NCI-H128 (cell line): Measurements from ENCODE around the gene SPOCK1.

Experiments
- DNase-seq: peaks from one replicate; lab custom pipeline; 2025; ENCODE audit not compliant: unreplicated experiment; lab: John Stamatoyannopoulos, UW

The SPOCK1 gene

GRCh38 chr5:137367951-137368350 is 131.2 kb downstream of the SPOCK1 start:
- DNase-seq: no peak

- DNase-seq: no peak
These were observed 132.6 kb downstream of the SPOCK1 start for GRCh38 chr5:137366526-137366925.

GRCh38 chr5:137365126-137365865 is 133.8 kb downstream of the SPOCK1 start:
- no peak for DNase-seq

- DNase-seq: no peak
These were observed 137.8 kb downstream of the SPOCK1 start for GRCh38 chr5:137361280-137361679.

GRCh38 chr5:137360607-137361006 is 138.5 kb downstream of the SPOCK1 start:
- DNase-seq: no peak

- DNase-seq: no peak
These were observed 139.2 kb downstream of the SPOCK1 start for GRCh38 chr5:137359941-137360340.

- no peak for DNase-seq
These were observed 141.7 kb downstream of the SPOCK1 start for GRCh38 chr5:137357436-137357835.

GRCh38 chr5:137356127-137356526 is 143.0 kb downstream of the SPOCK1 start:
- DNase-seq: no peak

GRCh38 chr5:137355708-137356107 is 143.4 kb downstream of the SPOCK1 start:
- DNase-seq: no peak

- DNase-seq: no peak
These were observed 147.0 kb downstream of the SPOCK1 start for GRCh38 chr5:137352095-137352494.

DNA sequence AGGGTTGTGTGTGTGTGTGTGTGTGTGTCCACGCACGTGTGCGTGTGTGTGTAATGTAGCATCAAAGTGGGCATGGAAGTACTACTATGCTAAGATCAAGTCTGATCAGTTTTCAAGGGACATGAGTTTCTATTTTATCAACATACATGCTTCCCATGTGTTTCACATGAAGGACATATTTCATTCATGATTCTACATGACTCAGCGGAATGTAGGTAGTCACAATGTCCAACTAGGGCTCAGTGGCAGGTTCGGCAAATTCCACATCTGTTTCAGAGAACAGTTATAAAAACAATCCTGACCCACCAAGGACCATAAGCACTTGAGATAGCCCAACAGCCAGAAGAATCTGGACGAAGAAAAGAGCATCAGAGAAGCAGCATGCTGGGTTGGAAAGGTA is 148.3 kb downstream of the SPOCK1 start:
- DNase-seq: no peak

GRCh38 chr5:137348759-137349158 is 150.4 kb downstream of the SPOCK1 start:
- no peak for DNase-seq

DNA sequence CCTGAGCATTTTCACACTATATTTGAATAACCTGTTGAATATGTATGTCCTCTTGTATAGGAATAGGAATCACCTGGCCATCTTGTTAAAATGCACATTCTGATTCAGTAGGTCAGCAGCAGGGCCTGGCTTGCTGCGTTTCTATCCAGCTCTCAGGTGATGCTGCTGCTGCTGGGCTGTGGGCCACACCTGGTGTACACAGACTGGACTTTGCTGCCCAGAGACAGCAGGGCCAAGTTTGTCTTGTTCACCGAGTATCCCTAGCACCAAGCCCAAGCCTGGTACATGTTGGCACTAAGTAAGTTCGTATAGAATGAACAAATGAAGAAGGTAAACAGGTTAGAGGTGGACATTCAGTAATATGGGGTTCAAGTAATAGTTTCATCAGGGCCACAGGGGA is 151.3 kb downstream of the SPOCK1 start:
- no peak for DNase-seq

- no peak for DNase-seq
These were observed 152.8 kb downstream of the SPOCK1 start for GRCh38 chr5:137346281-137346680.

DNA sequence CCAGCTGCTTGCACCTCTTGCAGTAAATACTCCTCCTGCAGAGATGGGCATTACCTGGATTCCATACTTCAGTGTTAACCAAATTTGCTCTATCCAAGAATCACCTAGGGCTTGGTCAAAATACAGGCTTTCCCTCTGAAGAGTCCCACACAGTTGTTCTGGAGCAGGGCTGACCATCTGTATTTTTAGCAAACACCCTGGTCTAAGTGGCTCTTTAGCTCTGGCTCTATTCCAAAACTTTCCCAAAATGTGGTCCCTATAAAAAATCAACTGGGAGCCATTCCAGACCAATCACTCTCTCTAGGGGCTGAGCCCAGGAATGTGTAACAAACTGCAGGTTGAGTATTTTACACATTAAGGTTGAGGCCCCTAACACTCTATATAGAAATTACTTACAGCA is 153.7 kb downstream of the SPOCK1 start:
- DNase-seq: no peak

GRCh38 chr5:137344723-137345322 is 154.3 kb downstream of the SPOCK1 start:
- DNase-seq: no peak

- DNase-seq: no peak
These were observed 155.1 kb downstream of the SPOCK1 start for GRCh38 chr5:137344021-137344420.

- DNase-seq: no peak
These were observed 156.4 kb downstream of the SPOCK1 start for GRCh38 chr5:137342764-137343163.

- DNase-seq: no peak
These were observed 157.3 kb downstream of the SPOCK1 start for GRCh38 chr5:137341831-137342230.

DNA sequence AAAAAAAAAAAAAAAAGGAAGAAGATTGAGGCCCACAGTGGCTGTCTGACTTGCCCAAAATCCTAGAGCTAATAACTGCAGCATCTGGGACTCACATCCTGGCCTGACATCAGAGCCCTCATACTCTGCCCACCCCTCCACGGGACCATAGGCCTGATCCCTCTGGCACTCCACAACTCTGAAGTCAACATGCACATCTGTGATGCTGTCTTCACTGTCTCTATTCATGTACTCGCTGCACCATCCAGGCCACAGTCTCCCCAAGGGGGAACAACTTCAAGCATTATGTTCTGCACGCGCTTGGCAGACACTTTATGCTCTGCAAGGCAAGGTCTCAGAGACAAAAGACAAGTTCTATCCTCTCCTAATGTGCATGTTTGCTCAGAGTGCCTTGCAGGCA is 158.2 kb downstream of the SPOCK1 start:
- DNase-seq: no peak

- DNase-seq: no peak
These were observed 162.5 kb downstream of the SPOCK1 start for GRCh38 chr5:137336565-137337120.

DNA sequence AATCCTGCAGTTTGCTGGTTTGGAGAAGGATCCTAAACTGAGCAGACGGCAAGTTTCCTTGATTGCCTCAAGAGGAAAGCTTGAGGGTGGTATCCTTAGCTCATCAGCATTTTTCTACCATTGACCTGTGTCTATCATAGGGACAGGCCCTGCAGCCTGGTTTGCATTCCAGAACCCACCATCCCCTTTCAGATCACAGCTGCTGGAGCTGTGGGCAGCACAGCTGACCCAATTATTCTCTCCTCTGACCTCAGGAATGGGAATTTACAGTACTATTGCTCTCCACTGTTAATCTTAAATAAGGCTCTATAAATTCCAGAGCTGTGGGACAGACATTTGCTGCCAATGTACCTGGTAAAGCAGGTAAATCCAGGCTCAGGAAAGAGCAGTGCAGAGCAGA is 163.0 kb downstream of the SPOCK1 start:
- no peak for DNase-seq

DNA sequence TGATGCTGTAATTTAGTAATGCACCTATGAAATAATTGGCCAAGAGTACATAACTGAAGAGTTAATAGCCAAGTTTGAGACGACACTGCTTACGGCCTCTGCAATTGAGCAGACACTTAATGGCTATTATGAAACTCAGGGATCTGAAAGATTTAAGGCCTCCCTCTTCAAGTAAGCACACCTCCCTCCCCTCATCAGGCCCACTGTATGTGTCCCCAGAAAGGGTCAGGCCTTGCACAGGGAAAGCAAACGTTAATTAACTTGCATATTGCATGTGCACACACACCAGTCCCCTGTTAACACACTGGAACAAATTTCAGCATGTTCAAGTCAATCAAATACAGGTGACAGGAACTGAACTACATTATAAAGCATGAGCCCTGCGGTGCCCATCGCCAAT is 163.6 kb downstream of the SPOCK1 start:
- no peak for DNase-seq
